HG03175 (cell line): Measurements from ENCODE around the gene LRRC70.
"Not testable (repeated sequence)": the region's sequence is repeated elsewhere in the genome, so short reads cannot be mapped to it uniquely, and the experiment has no call there.

Source experiments
- ATAC-seq: cut with Tn5 transposase; IDR thresholded peaks from one replicate; pipeline ENCODE4 v1.9.1; 2021; ENCODE audit warnings: mild to moderate bottlenecking, moderate library complexity; ENCODE audit not compliant: unreplicated experiment

LRRC70 gene

GRCh38 chr5:62578540-62578939 is at the start of gene LRRC70:
TSS of gene LRRC70 (plus strand) at chr5:62578819. CDS start at chr5:62579439, 620 bp downstream.
- ATAC-seq, result peak; percentile 96

GRCh38 chr5:62533597-62533996 is 45.0 kb upstream of the LRRC70 start:
- no peak for ATAC-seq

GRCh38 chr5:62534461-62535236 is 44.0 kb upstream of the LRRC70 start:
- no peak for ATAC-seq

- no peak for ATAC-seq
Observed at GRCh38 chr5:62536232-62536631, 42.4 kb upstream of the LRRC70 start.

GRCh38 chr5:62536783-62537182 is 41.8 kb upstream of the LRRC70 start:
- no peak for ATAC-seq

GRCh38 chr5:62538017-62538942 is 40.3 kb upstream of the LRRC70 start:
- ATAC-seq, result peak; percentile 46

- ATAC-seq, result no peak
Observed at GRCh38 chr5:62542720-62543119, 35.9 kb upstream of the LRRC70 start.

- no peak for ATAC-seq
Observed at GRCh38 chr5:62547945-62548630, 30.5 kb upstream of the LRRC70 start.

- ATAC-seq, result no peak
Observed at GRCh38 chr5:62550103-62550502, 28.5 kb upstream of the LRRC70 start.

GRCh38 chr5:62555930-62556329 is 22.7 kb upstream of the LRRC70 start:
- ATAC-seq, result no peak

- no peak for ATAC-seq
Observed at GRCh38 chr5:62558941-62559340, 19.7 kb upstream of the LRRC70 start.

- no peak for ATAC-seq
Observed at GRCh38 chr5:62560786-62561185, 17.8 kb upstream of the LRRC70 start.

GRCh38 chr5:62561896-62562295 is 16.7 kb upstream of the LRRC70 start:
- ATAC-seq, result no peak

GRCh38 chr5:62562867-62563266 is 15.8 kb upstream of the LRRC70 start:
- ATAC-seq, result no peak

- no peak for ATAC-seq
Observed at GRCh38 chr5:62564101-62564500, 14.5 kb upstream of the LRRC70 start.

- ATAC-seq, result not testable (repeated sequence)
Observed at GRCh38 chr5:62565740-62566139, 12.9 kb upstream of the LRRC70 start.

- ATAC-seq, result no peak
Observed at GRCh38 chr5:62568143-62568542, 10.5 kb upstream of the LRRC70 start.

GRCh38 chr5:62568800-62569432 is 9.7 kb upstream of the LRRC70 start:
- ATAC-seq, result no peak

GRCh38 chr5:62569470-62569869 is 9.1 kb upstream of the LRRC70 start:
- no peak for ATAC-seq

- no peak for ATAC-seq
Observed at GRCh38 chr5:62572918-62573514, 5.6 kb upstream of the LRRC70 start.
